Activated CD4-positive, alpha-beta T cell treated with anti-CD3 and anti-CD28 coated beads for 4 hours (primary cell): Measurements from ENCODE around the gene NPM3.
A peak's percentile ranks its signal among the peaks of the same experiment; 100 is the strongest.

ENCODE experiments used
- DNase-seq, 2 donors: peaks; one replicate each; pipeline ENCODE4 v3.0.0-alpha.2; 2020

Gene NPM3, protein sequence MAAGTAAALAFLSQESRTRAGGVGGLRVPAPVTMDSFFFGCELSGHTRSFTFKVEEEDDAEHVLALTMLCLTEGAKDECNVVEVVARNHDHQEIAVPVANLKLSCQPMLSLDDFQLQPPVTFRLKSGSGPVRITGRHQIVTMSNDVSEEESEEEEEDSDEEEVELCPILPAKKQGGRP

DNA sequence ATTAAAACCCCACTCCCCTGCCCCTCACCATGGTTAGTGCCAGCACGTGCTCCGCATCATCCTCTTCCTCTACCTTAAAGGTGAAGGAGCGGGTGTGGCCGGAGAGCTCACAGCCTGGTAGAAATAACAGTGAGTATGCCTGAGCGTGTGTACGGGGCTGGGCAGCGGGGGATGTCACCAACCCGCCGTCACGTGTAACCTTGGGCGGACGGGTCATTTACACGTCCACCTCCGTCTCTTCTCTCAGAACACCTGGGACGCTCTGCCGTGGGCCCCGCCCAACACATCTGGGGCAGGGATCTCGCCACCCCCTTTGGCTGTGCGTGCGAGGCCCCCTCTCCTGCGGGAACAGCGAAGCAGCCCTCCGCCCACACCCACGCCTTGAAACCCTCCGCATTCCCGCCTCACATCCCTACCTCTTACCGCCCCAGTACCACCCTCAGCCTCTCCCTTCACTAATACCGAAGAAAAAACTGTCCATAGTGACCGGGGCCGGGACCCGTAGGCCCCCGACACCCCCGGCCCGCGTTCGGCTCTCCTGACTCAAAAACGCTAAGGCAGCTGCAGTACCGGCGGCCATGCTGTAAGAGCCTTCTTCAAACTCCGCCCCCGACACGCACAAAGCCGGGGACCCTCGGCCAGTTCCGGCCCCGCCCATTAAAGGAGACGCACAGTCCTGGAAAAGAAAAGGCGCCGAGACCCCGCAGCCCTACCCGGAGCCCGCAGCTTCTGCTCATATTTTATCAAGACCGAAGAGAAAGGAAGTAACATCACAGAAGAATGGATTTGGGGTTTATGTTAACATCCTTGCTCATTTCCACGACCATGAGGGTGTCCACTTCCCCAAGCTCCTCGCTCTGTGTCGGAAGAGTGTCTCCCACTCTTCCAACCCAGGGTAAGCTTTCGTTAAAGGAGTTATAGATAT, at the start of gene NPM3:
Gene NPM3 (minus strand): TSS at position 636 of the 925 bp plus-strand sequence. CDS start 56 bp downstream, at position 580.
- DNase-seq = peak; percentile 85 to 86

- DNase-seq = no peak
Observed at GRCh38 chr10:101832325-101832771, 49.1 kb upstream of the NPM3 start.

DNA sequence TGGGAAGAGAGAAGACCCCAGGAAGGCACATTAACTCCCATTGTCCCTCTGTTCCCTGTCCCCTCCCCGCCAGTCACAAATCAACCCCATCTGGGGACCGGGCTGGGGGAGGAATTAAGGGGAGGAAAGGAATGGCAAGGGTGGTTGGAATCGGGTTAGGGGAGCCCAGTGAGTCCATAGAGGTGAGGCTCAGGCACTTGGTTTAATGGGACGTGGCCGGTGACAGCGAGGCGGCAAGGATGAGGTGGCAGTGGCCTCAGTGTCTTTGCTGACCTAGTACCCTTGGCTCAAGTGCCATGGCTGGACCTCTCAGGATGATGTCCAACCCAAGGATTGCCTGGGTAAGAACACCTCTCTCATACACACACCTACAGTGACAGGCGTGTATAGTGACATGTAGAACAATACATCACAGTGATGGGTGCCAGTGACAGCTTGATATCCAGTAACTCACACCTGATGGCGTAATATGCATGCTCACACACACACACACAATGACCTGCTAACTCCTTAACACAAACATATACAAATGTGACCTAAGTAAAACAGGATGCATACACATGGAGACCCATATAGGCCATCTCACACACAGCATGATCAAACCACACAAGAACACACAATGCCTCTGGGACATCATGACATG, 48.0 kb upstream of the NPM3 start:
- DNase-seq = no peak

- peak; percentile 95 to 97 for DNase-seq
Observed at GRCh38 chr10:101830322-101831168, 47.3 kb upstream of the NPM3 start.

DNA sequence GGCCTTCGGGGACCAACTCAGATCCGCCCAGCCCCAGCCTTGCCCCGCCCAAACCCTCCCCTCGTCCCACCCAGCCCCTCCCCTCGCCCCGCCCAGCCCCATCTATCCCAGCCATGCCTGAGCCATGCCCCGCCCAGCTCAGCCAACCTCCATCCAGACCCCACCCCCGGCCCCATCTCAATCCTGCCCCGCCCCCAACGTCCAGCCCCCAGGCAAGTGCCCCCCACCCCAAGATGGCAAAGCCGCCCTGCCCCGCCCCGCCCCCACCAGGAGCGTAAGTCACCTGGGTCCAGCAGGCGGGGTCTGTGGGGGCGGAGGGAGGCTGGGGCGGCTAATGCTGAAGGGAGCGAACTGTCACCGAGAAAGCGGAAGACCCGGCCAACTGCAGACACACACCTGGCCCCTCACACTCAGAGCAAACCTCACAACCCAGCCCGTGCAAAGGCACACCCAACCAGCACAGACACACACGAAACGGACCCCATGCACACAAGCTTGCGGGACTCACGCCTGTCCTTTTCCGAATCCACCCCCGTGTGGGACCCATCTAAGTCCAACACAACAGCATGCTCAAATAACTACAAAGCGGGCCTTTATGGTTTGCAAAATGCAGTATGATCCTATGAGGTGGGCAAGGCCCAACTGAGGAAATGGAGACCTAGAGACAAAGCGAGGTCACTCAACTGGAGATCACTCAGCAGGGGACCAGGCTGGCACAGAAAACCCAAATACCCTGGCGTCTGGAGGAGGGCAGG, 46.5 kb upstream of the NPM3 start:
- peak; percentile 69 to 75 for DNase-seq

DNA sequence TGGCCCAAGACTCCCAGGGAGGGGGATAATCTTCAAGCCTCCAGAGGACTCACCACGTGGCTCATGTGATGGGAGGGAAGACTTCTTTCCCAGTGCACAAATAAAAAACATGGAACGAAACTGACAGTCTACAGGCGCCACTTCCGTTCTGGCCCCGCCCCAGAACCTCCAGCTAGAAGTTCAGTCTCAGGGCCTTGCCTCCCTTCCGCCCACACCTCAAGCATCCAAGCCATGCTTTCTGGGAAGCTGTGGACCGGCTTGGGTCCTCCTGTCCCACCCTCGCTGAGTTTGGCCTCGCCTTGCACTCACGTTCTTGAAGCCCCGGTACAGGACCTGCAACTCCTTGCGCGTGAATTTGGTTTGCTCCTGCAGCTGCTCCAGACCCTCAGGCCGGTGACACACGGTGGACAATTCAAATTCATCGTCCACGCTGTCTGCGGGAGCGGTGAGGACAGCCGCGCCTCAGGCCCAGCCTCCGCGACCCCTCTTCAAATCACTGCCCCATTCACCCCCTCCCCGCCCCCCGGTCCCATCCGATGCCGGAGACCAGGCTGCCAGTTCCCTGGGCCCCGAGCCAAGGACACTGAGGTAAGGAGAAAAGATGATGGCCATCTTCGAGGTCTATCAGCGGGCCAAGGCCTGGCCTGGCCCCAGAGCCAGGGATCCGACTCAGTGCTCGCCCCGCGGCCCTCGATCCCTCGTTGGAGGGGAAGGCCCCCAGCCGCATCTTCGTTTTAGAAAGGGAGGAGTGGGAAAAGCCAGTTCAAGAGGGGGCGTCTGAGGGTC, 45.7 kb upstream of the NPM3 start:
- DNase-seq = no peak

DNA sequence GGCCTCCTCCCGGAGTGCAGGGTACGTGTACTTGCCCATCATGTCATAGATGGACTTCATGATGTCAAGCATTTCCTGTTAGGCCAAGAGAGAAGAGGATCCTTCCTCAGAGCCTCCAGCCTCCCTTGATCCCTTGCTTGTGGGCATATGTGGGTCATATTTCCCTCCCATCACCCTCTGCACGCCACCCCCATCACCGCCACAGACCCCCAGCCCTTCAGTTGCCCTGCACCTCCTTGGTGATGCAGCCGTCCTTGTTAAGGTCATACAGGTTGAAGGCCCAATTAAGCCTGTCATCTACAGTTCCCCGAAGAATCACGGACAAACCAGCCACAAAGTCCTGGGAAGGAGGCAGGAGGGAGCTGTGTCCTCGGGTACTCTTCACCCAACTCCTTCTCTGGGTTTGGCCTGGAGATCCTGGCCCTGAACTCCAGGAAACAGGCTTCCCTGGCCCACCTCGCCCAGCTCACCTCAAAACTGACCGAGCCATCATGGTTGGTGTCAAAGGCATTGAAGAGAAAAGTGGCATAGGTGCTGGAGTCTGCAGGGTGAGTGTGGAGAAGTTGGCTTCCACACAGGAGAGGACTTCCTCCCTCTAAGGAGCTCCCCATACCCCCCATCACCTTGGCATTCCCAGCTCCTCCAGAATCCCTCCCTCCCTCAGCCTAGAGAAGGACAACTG, 44.8 kb upstream of the NPM3 start:
- no peak for DNase-seq

- no peak for DNase-seq
Observed at GRCh38 chr10:101826852-101827434, 43.7 kb upstream of the NPM3 start.

- no peak for DNase-seq
Observed at GRCh38 chr10:101824736-101825135, 41.5 kb upstream of the NPM3 start.

- DNase-seq = no peak
Observed at GRCh38 chr10:101818872-101819633, 35.8 kb upstream of the NPM3 start.

DNA sequence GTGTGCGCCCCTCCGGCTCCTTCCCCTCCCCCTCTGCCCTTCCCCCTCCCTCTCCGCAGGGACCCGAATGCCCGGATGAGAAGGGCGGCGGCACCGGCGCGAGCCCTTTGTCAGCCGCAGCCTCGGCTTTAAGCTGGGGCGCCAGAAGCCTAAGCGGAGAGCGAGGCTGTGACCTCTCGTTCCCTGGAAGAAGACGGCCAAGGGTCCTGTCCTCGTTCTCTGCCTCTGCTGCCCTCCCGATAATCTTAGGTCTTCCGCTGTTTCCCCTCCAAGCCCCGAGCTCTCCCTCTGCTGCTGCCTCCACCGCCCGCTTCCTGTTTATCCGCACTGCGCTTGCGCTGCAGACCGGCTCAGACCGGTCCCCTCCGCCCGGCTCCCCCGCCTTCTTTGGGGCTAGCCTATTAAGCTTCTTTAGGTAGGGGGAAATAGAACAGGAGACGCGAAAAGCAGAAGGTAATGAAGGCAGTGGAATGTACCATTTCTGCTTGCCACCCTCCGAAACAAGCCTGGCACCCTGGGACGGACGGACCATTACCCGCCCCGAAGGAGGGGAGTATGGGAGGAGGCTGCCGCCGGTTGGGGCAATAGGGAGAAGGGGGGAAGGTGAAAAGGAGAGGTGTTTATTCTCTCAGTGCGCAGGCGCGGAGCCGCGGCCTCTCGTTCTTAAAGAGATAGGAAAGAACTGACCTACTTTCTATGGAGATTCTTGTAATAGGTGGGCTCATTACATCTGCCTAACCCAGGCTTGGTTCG, 35.0 kb upstream of the NPM3 start, which contains the start of gene OGA:
Gene OGA (minus strand): TSS at position 326 of the 753 bp plus-strand sequence. CDS start 422 bp downstream, outside the sequence.
- peak; percentile 96 to 98 for DNase-seq

GRCh38 chr10:101817337-101818118, 34.3 kb upstream of the NPM3 start:
- DNase-seq = no peak

GRCh38 chr10:101816913-101817336, 33.7 kb upstream of the NPM3 start:
- DNase-seq = no peak

- DNase-seq = no peak
Observed at GRCh38 chr10:101816376-101816775, 33.1 kb upstream of the NPM3 start.

GRCh38 chr10:101814466-101815071, 31.3 kb upstream of the NPM3 start:
- no peak for DNase-seq

GRCh38 chr10:101812606-101813005, 29.4 kb upstream of the NPM3 start:
- no peak for DNase-seq

GRCh38 chr10:101807158-101807557, 23.9 kb upstream of the NPM3 start:
- DNase-seq = no peak
